RWPE2 (cell line): Measurements from ENCODE around the gene GLA.

Experiments used
- ATAC-seq: fragments of 200-7000 bp; cut with Tn5 transposase; 3 replicates; pipeline ENCODE4 v1.9.1; 2021; ENCODE audit warnings: low read depth
- DNase-seq: peaks from one replicate; pipeline ENCODE4 v3.0.0-alpha.2; 2020; ENCODE audit warnings: low spot score
- H3K27ac ChIP-seq: fragments of 450-650 bp; 2 replicates; pipeline ENCODE4 v1.5.1; 2017; ENCODE audit warnings: mild to moderate bottlenecking; ENCODE audit not compliant: poor library complexity, severe bottlenecking
- H3K27me3 ChIP-seq: fragments of 250-450 bp; sonication (Bioruptor Pico); 2 replicates; pipeline ENCODE4 v1.5.1; 2021; ENCODE audit warnings: mild to moderate bottlenecking, moderate library complexity; ENCODE audit not compliant: insufficient read depth, poor library complexity, severe bottlenecking
- H3K36me3 ChIP-seq: fragments of 250-450 bp; sonication (Bioruptor Pico); 2 replicates; pipeline ENCODE4 v1.5.1; 2020; ENCODE audit warnings: low read depth, mild to moderate bottlenecking, moderate library complexity
- H3K4me1 ChIP-seq: fragments of 250-450 bp; sonication (Bioruptor Pico); 2 replicates; pipeline ENCODE4 v1.5.1; 2021; ENCODE audit warnings: mild to moderate bottlenecking, moderate library complexity; ENCODE audit not compliant: insufficient read depth, poor library complexity, severe bottlenecking
- H3K4me3 ChIP-seq: fragments of 250-450 bp; sonication (Bioruptor Pico); 2 replicates; pipeline ENCODE4 v1.5.1; 2021; ENCODE audit warnings: mild to moderate bottlenecking, moderate library complexity; ENCODE audit not compliant: severe bottlenecking
- H3K9me3 ChIP-seq: fragments of 250-450 bp; sonication (Bioruptor Pico); 2 replicates; pipeline ENCODE4 v1.5.1; 2021; ENCODE audit warnings: mild to moderate bottlenecking, moderate library complexity; ENCODE audit not compliant: severe bottlenecking
- TF ChIP-seq, protein P1 (sequence below): fragments of 450-650 bp; IDR thresholded peaks from one replicate; pipeline ENCODE4 v1.5.1; 2017; ENCODE audit warnings: mild to moderate bottlenecking, moderate library complexity; ENCODE audit not compliant: poor library complexity, severe bottlenecking

Gene GLA

DNA sequence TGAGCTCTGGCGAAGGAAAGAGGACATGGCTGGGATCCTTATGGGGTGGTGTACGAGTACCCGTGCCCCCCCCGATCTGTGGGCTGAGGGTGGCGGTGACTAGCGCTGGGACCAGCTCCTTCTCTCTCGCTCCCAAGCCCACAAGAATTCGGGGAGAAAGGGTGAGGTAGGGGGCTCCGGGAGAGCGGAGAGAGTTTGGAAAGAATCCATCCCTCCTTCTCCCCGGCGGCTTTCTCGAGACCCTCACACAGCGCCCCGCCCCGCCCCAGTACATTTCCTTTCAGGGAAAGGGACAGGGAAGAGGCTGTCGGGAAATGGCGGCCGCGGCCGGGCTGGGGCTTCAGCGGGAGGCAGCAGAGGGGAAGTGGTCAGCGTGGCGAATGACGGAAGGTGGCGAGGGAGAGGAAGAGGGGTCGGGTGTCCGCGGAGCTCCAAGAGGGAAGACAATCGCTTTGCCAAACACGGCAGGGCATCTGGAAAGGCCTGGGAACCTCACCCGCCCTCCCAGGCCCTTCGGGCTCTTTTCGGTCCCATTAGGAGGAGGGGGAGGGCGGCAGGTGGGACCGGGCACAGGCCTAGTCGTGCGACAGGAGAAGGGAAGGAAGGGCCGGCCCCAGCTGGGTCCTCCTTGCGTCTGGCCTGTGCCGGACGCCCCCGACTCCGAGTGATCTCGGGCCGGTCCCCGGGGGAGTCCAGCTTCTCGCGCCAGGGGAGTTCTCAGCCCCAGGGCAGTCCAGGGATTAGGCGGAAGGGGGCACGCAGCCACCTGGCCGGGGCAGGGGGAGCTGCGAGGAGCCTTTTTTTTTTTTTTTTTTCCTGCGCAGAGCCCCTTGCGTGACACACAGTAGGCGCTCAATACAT is 10.5 kb upstream of the GLA start:
- ATAC-seq = peak; percentile 46
- TF ChIP-seq, protein P1, sequence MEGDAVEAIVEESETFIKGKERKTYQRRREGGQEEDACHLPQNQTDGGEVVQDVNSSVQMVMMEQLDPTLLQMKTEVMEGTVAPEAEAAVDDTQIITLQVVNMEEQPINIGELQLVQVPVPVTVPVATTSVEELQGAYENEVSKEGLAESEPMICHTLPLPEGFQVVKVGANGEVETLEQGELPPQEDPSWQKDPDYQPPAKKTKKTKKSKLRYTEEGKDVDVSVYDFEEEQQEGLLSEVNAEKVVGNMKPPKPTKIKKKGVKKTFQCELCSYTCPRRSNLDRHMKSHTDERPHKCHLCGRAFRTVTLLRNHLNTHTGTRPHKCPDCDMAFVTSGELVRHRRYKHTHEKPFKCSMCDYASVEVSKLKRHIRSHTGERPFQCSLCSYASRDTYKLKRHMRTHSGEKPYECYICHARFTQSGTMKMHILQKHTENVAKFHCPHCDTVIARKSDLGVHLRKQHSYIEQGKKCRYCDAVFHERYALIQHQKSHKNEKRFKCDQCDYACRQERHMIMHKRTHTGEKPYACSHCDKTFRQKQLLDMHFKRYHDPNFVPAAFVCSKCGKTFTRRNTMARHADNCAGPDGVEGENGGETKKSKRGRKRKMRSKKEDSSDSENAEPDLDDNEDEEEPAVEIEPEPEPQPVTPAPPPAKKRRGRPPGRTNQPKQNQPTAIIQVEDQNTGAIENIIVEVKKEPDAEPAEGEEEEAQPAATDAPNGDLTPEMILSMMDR = no peak
- H3K36me3 ChIP-seq = peaks cover 13% of the 10 kb centered on the region
- DNase-seq = no peak
- H3K4me3 ChIP-seq = peak overlapping the region; percentile 19
- H3K9me3 ChIP-seq = no peaks in the 10 kb centered on the region
- no peak overlapping the region for H3K27ac ChIP-seq
- H3K27me3 ChIP-seq = no peaks in the 10 kb centered on the region
- H3K4me1 ChIP-seq = no peaks in the 10 kb centered on the region

DNA sequence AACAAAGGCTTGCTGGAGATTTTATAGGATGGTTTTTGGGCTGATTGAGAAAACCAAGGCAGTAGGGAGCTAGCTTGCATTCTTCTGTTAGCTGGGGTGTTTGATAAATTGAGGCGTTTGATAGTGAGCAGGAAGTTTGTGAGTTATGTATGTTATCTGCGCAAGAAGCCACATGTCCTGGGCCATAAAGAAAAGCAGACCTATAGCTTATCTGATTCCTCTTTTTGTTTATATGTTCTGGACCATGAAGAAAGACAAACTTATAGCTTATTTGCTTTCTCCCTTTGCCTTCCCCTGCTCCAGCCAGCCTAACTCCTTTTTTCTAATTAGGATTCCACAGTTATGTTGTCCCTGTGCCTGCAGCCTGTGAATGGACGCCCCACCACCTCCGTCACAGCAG is 9.5 kb upstream of the GLA start:
- Histone ChIP-seq H3K4me1 (no peaks in the 10 kb centered on the region), H3K27me3 (no peaks in the 10 kb centered on the region), H3K4me3 (no peak overlapping the region), H3K27ac (no peak overlapping the region), H3K9me3 (no peaks in the 10 kb centered on the region), H3K36me3 (peaks cover 18% of the 10 kb centered on the region)
- ATAC-seq = no peak
- TF ChIP-seq, protein P1 = no peak
- no peak for DNase-seq

DNA sequence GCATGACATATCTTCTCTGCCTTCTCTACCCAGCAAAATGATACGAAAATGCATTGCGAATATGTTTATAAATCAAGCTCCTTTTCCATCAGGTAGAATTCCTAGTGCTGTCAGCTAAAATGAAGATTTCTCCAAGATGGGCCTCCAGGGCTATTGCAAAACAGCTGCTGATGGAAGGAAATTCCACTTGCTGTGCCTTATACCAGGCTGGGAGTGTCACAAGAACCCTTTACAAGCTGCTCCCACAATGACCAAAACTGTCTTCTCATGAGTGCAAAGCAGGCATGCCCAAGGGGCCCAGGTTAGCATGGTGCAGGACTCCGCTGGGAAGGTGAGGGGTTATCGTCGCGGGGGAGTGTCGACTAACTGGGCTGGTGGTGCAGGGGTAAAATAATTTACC is 9.0 kb upstream of the GLA start:
- Histone ChIP-seq H3K27ac (no peak overlapping the region), H3K4me1 (no peaks in the 10 kb centered on the region), H3K36me3 (peaks cover 19% of the 10 kb centered on the region), H3K4me3 (no peak overlapping the region), H3K9me3 (no peaks in the 10 kb centered on the region), H3K27me3 (no peaks in the 10 kb centered on the region)
- ATAC-seq (no peak), DNase-seq (no peak)
- TF ChIP-seq, protein P1 = no peak

DNA sequence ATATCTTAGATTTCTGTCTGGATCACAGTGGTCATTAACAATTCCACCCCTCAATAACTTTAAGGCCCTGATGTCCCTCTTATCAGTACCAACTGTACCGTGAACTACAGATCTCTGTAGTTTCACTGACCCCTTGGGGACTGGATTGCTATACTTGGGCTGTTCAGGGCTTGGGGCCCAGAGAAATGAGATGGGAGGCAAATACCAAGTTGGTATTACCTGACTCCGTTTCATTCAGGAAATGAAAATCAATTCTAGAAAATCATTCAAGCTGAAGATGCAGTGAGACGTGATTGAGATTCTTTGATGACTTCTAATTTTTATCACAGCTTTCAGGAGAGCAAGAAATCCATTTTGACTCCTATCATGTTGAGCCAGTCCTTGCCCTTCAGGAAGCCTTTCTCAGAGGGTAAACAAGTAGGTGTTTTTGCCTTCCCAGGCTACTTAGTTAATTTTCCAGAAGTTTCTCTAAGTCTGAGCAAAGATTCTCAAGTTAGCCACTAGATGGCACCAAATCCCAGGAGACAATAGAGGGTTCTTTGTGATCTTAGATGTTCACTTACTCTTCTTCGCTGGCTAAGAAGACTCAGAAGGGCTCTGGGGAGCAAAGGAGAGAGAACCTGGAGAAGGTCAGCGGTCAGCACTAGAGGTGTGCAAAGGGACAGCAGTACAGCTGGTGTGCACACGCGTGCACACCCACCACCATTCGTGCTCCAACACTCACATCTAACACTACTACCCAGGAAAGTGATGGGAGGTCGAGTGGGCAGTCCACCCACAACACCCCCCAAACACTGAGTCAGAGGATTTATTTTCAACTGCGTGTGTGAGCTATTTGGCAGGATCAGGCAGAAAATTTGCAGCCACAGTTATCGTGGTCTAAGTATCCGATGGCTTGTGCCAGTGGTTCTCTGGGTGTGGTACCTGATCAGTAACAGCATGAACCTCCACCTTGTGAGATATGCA is 7.7 kb upstream of the GLA start:
- Histone ChIP-seq H3K9me3 (no peaks in the 10 kb centered on the region), H3K27me3 (no peaks in the 10 kb centered on the region), H3K4me1 (no peaks in the 10 kb centered on the region), H3K27ac (no peak overlapping the region), H3K36me3 (peaks cover 19% of the 10 kb centered on the region), H3K4me3 (no peak overlapping the region)
- TF ChIP-seq, protein P1 = peak; percentile 62
- no peak for DNase-seq
- peak; percentile 46; the same call in 2 of the 3 replicates for ATAC-seq
